SU-DHL-6 (cell line): Measurements from ENCODE around the gene KRTAP5-11.

Experiments
- EZH2phosphoT487 ChIP-seq: fragments of 200-600 bp; sonication (generic), shearing (Covaris generic); conservative IDR thresholded peaks from 2 replicates; pipeline ENCODE4 v1.6.1; 2018; ENCODE audit warnings: mild to moderate bottlenecking, antibody characterized with exemption, low read length, moderate library complexity, mixed read lengths
- TF ChIP-seq, protein P1 (sequence below): fragments of 200-600 bp; sonication (generic); IDR thresholded peaks from one replicate; pipeline ENCODE4 v1.5.1; 2017; ENCODE audit warnings: antibody characterized with exemption, mild to moderate bottlenecking, low read length, moderate library complexity; ENCODE audit not compliant: insufficient read depth, poor library complexity, severe bottlenecking

- TF ChIP-seq, protein P1, sequence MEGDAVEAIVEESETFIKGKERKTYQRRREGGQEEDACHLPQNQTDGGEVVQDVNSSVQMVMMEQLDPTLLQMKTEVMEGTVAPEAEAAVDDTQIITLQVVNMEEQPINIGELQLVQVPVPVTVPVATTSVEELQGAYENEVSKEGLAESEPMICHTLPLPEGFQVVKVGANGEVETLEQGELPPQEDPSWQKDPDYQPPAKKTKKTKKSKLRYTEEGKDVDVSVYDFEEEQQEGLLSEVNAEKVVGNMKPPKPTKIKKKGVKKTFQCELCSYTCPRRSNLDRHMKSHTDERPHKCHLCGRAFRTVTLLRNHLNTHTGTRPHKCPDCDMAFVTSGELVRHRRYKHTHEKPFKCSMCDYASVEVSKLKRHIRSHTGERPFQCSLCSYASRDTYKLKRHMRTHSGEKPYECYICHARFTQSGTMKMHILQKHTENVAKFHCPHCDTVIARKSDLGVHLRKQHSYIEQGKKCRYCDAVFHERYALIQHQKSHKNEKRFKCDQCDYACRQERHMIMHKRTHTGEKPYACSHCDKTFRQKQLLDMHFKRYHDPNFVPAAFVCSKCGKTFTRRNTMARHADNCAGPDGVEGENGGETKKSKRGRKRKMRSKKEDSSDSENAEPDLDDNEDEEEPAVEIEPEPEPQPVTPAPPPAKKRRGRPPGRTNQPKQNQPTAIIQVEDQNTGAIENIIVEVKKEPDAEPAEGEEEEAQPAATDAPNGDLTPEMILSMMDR: no peak
- TF ChIP-seq EZH2phosphoT487: no peak
Measured at GRCh38 chr11:71544525-71545214, 38.0 kb downstream of the KRTAP5-11 start.
